ENCODE measurements around the gene PPP1CB. TPM values are rescaled to one million over a fixed set of nuclear protein-coding genes. Genes with fewer than 3 reads are reported as not detected.

PPP1CB gene
- total and polyA plus RNA-seq, 2 experiments from 2014 or later: 161 to 269 TPM

- Histone ChIP-seq H3K4me3 (no peak overlapping the region), H3K36me3 (replicated peaks; ENCODE audit: insufficient read depth, low read depth) (no peaks in the 10 kb centered on the region), H3K27me3 (no peaks in the 10 kb centered on the region), H3K9me2 (replicated peaks; ENCODE audit: insufficient read depth) (no peaks in the 10 kb centered on the region), H3K4me2 (no peak overlapping the region), H3K27ac (no peak overlapping the region), H3K4me1 (ENCODE audit: insufficient read depth) (peaks cover 9% of the 10 kb centered on the region), H3K9me3 (ENCODE audit: low read depth) (no peaks in the 10 kb centered on the region), H4K20me1 (ENCODE audit: insufficient read depth, poor library complexity, severe bottlenecking) (no peaks in the 10 kb centered on the region), H2AFZ (no peak overlapping the region), H3K79me2 (no peaks in the 10 kb centered on the region)
- 93% methylated on average over 7 of the region's 7 CpGs for WGBS (ENCODE audit: low lambda C conversion rate, missing lambda C conversion rate)
- TF ChIP-seq EZH2 (IDR thresholded peaks at IDR 0.05; ENCODE audit: borderline replicate concordance) (no peak), EZH2phosphoT487 (IDR thresholded peaks at IDR 0.05; ENCODE audit: low read depth, severe bottlenecking, unreplicated experiment) (no peak)
- TF ChIP-seq, protein P1, sequence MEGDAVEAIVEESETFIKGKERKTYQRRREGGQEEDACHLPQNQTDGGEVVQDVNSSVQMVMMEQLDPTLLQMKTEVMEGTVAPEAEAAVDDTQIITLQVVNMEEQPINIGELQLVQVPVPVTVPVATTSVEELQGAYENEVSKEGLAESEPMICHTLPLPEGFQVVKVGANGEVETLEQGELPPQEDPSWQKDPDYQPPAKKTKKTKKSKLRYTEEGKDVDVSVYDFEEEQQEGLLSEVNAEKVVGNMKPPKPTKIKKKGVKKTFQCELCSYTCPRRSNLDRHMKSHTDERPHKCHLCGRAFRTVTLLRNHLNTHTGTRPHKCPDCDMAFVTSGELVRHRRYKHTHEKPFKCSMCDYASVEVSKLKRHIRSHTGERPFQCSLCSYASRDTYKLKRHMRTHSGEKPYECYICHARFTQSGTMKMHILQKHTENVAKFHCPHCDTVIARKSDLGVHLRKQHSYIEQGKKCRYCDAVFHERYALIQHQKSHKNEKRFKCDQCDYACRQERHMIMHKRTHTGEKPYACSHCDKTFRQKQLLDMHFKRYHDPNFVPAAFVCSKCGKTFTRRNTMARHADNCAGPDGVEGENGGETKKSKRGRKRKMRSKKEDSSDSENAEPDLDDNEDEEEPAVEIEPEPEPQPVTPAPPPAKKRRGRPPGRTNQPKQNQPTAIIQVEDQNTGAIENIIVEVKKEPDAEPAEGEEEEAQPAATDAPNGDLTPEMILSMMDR (IDR thresholded peaks at IDR 0.05; ENCODE audit: poor library complexity): no peak
- DNase-seq (ENCODE audit: low spot score): no peak
These were observed 29.9 kb upstream of the PPP1CB start for GRCh38 chr2:28721601-28722191.

- Histone ChIP-seq H3K27me3 (no peaks in the 10 kb centered on the region), H3K4me1 (ENCODE audit: insufficient read depth) (no peaks in the 10 kb centered on the region), H3K4me3 (no peak overlapping the region), H3K36me3 (replicated peaks; ENCODE audit: insufficient read depth, low read depth) (no peaks in the 10 kb centered on the region), H3K27ac (no peak overlapping the region), H4K20me1 (ENCODE audit: insufficient read depth, poor library complexity, severe bottlenecking) (no peaks in the 10 kb centered on the region), H2AFZ (no peak overlapping the region), H3K79me2 (no peaks in the 10 kb centered on the region), H3K9me3 (ENCODE audit: low read depth) (no peaks in the 10 kb centered on the region), H3K4me2 (no peak overlapping the region), H3K9me2 (replicated peaks; ENCODE audit: insufficient read depth) (no peaks in the 10 kb centered on the region)
- WGBS (ENCODE audit: low lambda C conversion rate, missing lambda C conversion rate): 90% methylated on average over 8 of the region's 8 CpGs
- DNase-seq (ENCODE audit: low spot score): no peak
- no peak for TF ChIP-seq EZH2 (IDR thresholded peaks at IDR 0.05; ENCODE audit: borderline replicate concordance)
- TF ChIP-seq, protein P1 (IDR thresholded peaks at IDR 0.05; ENCODE audit: poor library complexity): no peak
- TF ChIP-seq EZH2phosphoT487 (IDR thresholded peaks at IDR 0.05; ENCODE audit: low read depth, severe bottlenecking, unreplicated experiment): no peak
These were observed 26.5 kb upstream of the PPP1CB start for GRCh38 chr2:28725021-28725711.

DNA sequence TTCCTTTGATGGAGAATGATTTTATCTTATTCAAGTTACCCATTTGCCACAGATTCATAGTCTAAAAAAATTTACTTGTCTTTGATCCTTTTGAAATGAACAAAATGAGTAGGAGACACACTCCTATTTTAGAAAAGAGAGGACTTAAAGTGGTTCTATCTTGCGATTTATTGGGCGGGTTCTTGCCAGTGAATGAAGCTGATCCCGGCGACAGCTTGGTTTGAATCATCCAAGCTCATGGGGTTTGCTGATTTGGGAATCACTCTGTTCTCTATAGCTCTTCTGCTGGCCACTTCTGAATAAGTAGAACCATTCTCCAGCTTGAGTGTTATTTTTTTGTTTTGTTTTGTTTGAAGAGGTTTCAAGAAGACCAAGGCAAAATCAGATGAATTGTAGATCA, 25.5 kb upstream of the PPP1CB start:
- Histone ChIP-seq H3K27ac (no peak overlapping the region), H2AFZ (no peak overlapping the region), H3K4me1 (ENCODE audit: insufficient read depth) (no peaks in the 10 kb centered on the region), H3K9me2 (replicated peaks; ENCODE audit: insufficient read depth) (no peaks in the 10 kb centered on the region), H3K79me2 (no peaks in the 10 kb centered on the region), H4K20me1 (ENCODE audit: insufficient read depth, poor library complexity, severe bottlenecking) (no peaks in the 10 kb centered on the region), H3K36me3 (replicated peaks; ENCODE audit: insufficient read depth, low read depth) (no peaks in the 10 kb centered on the region), H3K9me3 (ENCODE audit: low read depth) (no peaks in the 10 kb centered on the region), H3K27me3 (no peaks in the 10 kb centered on the region), H3K4me2 (no peak overlapping the region), H3K4me3 (no peak overlapping the region)
- DNase-seq (ENCODE audit: low spot score): no peak
- TF ChIP-seq EZH2 (IDR thresholded peaks at IDR 0.05; ENCODE audit: borderline replicate concordance): no peak
- TF ChIP-seq, protein P1 (IDR thresholded peaks at IDR 0.05; ENCODE audit: poor library complexity): no peak
- TF ChIP-seq EZH2phosphoT487 (IDR thresholded peaks at IDR 0.05; ENCODE audit: low read depth, severe bottlenecking, unreplicated experiment): no peak
- WGBS (ENCODE audit: low lambda C conversion rate, missing lambda C conversion rate): 97% methylated on average over 4 of the region's 4 CpGs

Data from hepatocyte (in vitro differentiated cells).